HK-2 (cell line): ENCODE data around the gene ADAMTS17.
"Not testable (repeated sequence)": the region's sequence is repeated elsewhere in the genome, so short reads cannot be mapped to it uniquely, and the experiment has no call there.

Experiments used
- DNase-seq: peaks from one replicate; pipeline ENCODE4 v3.0.0-alpha.2; 2018; ENCODE audit not compliant: unreplicated experiment

ADAMTS17 gene

DNA sequence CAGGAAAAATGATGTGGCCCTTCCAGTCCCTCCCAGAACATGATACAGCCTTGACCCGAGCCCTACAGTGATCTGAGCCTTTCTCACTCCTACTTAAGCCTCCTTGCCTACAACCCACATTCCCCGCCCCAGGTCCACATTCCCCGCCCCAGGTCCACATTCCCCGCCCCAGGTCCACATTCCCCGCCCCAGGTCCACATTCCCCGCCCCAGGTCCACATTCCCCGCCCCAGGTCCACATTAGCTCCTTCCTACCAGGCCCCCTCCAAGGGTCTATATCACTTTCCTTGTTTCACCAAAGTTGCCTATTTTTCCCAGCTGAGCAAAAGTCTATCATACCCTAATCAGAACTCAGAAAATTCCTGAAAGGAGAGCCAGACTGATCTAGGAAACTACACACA is 2.3 kb downstream of the ADAMTS17 start:
- DNase-seq: not testable (repeated sequence)

DNA sequence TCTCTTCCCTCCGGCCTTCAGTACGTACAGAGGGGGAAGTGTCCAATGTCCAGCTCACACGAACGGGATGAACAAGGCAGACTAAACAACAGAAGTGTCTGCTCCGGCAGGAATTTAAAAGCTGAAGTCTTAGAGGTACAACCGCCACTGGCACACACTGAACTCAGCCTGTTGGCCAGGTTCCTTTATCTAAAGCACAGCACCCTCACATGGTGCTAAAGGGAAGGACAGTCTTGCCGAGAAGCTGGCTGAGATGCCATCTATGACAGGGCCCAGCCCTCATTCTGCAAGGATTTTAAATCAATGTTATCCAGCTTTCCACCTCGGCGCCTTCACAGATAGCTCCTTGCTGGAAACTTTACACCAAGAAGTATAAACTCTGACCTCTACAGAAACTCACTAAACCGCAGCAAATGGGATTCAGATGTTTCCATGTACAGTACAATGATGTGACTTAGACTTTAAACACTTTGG is 2.8 kb downstream of the ADAMTS17 start:
- DNase-seq: no peak

DNA sequence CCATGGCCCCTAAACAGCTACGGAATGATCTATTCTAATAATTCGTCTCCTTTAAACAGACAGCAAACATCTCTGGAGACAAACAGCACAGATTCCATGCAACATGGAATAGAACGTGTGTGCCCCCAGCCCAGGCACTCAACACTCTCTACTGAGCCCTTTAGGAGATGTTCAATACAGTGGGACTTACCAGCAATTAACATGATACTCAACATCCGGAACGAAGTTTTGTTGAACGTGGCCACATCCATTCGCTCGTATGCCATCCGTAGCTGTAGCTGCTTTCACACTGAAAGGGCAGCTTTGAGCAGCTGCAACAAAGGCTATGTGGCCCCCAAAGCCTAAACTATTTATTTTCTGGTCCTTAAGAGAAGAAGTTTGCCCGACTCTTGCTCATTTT is 3.5 kb downstream of the ADAMTS17 start:
- no peak for DNase-seq

DNA sequence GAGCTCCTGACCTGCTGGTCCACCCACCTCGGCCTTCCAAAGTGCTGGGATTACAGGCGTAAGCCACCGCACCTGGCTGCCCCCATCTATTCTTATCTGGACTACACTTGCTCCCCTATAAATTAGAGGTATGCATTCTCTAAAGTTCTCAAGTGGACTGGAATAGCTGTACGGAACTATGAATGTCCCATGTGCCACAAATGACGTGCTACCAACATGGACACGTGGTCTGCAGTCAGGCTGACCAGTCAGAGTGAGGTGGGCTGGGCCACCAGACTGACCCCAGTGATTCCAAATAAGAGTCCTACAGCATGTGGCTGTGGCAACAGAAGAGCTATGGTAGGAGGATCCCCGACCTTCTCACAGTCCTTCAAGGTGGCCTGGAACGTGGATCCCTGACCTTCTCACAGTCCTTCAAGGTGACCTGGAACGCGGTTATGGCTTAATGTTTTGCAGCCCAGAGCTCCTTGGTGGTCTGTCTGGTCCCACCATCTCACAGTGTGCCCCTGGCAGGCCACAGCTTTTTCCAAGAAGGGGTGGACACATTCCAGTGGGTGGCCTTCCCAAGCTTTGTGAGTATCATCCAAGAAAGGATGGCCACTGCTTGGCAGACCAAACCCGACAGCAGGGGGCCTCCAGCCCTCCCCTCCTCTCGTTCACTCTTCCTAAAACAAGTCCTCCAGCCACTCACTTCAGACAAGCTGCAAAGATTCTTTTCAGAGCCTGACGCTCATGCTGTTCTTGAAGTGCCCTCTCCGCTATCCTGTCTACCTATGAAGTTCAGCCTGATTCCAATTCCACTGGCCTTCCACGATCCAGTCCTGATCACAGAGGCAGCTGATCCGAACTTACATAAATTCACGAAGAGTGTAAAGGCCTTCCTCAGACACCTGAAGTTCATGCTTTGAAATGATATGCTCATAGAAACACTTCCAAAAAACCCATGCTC is 4.4 kb downstream of the ADAMTS17 start:
- DNase-seq: no peak

DNA sequence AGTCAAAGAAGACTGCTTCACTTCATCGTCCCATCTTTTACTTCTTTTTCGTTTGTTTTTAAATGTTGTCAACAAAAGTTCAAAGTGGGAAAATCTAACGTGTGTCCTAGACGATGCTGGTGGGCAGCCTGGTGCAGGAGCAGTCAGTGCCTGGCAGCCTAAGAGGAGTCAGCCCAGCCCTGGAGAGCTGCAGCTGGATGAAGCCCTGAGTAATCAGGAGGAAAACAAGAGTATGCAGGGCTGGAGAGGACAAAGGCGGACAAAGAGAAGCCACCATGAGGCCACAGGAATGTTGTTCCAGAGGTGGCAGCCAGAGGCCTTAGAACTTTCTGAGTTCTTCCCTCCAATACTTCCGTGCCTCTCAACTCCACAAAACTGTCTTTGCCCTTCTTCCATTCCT is 5.7 kb downstream of the ADAMTS17 start:
- DNase-seq: no peak

DNA sequence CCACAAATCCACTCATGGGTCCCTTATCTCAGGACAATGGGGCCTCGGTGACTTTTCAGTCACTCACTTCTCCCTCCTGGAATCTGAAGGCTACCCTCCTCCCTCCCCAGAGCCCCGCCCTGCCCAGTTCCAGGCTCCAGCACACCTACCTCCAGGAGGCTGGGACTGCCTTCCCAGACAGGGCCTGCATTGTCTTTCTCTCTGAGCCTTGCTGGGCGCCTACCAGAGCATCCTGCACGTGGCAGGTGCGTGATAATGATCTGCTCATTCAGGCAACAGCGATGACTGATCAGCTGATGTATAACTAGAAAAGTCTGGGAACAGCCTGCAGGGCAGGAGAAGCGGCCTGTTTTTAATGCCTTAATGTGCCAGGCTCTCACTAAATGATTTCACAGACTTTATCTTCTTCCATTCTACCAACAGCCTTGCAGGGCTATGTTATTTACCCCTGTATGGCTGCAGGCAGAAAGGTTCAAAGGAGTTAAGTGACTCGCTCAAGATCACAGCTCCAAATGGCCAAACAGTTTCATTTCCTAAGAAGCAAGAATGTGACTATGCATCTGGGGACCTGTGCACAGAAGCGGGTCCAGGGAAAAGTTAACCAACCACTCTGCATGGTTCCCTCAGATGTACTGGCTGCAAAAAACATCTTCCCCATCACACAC is 6.3 kb downstream of the ADAMTS17 start:
- no peak for DNase-seq

DNA sequence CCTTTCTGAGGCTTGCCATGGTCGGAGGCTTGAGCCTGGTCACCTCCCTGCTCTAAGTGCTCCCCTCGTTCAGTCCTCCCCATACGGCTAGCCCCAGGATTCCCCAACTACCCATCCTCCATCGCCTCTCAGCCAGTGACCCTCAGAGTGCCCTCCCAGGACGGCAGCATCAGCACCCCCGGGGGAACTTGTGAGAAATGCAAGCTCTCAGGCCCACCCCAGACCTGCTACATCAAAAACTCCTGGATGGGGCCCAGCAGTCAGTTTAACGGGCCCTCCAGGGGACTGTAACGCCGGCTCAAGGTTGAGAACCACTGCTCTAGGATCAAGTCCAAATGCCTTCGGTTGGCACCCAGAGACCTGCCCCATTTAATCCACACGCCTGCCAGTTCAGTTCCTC is 6.9 kb downstream of the ADAMTS17 start:
- no peak for DNase-seq

DNA sequence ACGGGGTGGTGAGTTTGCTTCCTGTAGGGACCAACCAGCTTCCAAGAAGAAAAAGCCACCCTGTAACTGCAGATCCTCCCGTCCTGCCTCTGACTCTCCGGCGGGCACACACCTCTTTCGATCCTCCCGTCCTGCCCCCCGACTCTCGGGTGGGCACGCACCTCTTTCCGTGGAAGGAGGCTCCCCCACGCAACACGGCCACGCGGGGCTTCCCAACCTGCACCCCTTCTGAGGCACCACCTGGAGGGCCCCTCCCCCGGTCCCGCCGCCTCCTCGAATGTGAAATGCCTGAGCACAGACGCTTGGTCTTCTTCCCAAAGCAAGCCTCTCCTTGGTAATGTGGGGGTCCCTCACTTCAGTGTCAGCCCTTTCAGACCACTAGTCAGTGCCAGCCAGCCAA is 7.3 kb downstream of the ADAMTS17 start:
- DNase-seq: no peak

DNA sequence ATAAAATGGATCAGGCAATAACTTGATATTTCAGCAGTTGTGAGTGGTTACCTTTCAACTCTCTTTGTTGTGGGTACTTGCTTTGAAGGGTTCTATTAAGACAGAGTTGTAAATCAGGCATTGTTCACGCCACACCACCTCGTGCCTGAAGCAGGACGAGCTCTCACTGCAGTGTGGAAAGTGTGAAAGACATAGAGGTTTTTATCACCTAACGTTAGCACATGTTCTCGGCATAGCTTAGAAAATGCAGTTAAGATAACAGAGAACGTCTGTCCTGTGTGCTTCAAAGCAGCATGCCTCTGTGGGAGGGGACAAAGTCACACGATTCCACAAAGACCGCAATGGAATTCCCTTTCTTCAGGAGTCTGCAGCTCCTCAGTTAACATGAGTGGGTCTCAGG is 7.8 kb downstream of the ADAMTS17 start:
- no peak for DNase-seq

DNA sequence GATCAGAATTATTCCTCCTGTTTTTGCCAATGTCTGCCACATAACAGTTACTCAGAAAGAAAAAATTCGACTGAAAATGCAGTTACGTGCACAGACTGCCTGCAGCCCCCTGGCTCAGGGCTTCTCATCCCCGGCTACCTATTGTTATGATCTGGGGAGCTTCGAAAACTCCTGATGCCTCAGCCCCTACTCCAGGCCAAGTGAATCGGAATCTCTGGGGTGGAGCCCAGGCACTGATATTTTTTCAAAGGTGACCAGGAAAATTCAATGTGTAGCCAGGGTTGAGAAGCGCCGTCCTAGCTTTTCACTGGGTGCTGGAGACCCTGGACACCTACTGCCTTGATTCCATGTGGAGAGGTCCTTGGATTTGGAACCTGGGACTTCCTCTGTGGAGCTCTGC is 8.5 kb downstream of the ADAMTS17 start:
- DNase-seq: no peak

DNA sequence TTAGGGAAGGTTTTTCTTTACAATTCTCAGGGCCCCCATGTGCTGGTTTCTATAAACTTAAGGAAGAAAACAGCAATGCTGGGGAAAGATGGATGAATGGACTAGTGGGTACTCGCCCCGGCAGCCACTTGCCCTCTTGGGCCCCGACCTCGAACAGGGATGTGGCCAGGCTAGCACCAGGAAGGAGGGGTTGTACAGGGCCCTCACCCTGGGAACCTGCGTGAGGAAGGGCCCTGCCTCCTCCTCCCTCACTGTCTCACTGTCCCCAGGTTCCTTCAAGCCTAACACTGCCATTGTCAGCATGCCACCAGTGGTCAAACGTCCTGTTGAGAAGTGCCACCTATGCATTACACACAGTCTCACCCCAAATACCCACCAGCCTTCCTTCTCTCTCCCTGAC is 9.1 kb downstream of the ADAMTS17 start:
- no peak for DNase-seq

DNA sequence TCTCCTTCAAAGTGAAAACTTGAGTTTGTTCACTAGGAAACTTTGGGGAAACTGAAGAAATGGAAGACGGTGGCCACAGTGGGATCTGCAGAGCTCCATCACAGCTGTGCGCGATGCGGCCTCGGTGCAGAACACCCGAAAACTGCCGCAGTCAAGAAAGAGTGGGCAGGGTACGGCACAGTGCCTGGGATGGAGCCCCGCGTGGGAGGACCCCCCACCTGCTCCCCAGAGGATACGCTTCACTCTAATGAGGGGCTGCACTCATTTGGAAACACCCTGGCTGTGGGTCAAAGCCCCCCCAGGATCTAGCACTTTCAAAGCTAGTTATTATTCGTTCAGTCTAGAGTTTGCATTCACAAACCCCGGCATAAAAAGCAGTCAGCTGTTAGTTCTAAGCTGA is 9.5 kb downstream of the ADAMTS17 start:
- DNase-seq: no peak

DNA sequence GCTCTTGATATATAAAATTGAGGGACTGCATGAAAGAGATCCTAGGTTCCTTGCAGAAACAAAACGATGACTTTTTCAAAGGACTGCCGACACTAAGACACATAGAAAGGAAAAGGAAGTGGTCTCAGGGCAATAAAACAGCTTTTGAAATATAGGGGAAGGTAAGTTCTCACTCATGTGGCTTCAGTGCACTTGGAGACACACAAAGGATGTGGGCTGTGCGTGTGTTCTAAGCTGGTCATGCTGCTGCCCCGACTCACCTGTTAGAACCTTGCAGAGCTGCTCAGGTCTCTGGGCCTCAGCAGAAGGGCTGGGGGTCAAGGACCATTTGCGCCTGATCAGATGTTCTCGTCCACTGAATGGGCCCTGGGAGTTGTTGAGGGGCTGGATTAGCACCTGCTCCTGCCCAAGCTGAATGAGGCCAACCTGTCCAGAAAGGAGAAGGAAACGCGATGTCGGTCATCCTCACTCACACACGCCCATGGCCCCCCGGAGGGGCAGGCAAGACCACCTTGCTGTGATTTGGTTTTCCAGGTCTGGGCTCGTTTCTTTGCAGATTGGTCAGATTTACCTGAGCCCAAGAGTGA is 11.1 kb downstream of the ADAMTS17 start:
- DNase-seq: no peak

DNA sequence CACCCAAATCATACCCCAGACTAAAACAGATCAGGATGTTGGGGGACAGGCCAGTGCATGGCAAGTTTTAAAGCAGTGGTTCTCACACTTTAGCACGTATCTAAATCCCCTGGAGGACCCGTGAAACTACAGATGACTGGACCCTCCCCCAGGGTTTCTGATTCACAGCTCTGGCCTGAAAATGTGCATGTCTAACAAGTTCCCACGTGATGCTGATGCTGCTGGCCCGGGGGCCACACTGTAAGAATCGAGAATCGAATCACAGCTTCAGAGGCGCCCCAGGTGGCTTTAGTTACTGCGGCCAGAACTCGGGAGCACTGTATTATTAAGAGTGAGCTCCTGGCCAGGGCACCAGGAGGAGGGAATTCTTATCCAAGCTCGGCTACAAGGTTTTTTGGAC is 11.6 kb downstream of the ADAMTS17 start:
- DNase-seq: no peak

DNA sequence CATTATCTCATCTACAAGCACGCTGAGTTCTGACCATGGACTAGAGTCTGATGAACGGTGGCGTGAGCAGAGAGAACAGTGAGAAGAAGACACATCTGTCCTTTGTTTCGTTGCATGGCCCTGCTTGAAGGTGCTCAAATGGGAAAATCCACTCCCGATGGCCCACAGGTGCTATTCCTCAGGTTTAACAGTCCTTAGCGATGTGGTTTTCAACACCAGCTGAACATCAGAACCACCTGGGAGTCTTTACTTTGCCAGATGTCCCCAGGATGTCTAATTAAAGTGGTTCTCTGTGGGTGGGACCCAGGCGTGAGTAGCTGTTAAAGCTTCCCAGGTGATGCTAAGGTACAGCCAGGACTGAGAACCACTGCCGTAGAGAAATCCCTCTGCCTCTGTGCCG is 13.0 kb downstream of the ADAMTS17 start:
- no peak for DNase-seq

DNA sequence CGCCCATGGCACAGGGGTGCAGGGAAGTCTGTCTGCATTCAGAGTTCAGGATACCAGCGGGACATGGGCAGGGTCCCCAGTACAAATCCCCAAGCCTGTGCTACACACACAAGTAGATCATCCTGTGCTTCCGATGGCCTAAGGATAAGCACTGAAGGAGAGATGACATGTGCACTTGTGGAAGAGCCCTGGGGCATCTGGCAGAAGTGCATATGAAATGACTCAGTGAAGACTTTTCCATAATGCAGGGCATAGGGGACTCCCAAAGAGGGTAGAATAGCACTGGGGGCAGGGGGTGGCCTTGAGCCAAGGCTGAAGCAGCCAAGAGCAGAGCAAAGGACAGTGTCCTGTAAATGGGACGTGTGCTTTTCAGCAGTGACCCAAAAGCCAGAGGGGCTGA is 22.9 kb downstream of the ADAMTS17 start:
- DNase-seq: no peak

DNA sequence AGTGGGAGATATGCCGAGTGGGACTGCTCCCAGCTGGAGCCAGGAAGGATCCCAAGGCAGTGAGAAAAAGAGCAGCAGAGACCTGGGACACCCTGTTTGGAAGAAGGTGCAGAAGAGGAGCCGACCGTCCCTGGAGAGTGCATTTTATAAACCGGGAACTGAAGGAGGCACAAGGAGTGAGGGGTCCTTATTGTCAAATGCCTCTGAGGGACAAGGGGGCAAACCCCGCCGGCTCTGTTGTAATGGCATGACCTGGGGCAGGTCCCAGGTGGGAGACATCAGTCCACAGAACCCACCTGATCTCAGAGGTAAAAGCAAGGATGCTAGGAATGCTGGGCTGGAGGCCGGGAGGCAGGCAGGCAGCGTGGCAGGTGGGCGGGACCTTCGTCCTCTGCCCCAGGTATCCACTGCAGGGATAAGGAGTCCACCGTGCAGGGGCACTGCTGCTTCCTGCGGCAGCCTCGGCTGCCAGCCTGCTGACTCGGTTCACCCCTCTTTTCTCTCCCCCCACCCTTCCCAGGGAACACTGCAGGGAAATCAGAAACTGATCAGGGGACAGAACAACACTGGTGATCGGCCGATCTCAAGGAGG is 26.9 kb downstream of the ADAMTS17 start:
- no peak for DNase-seq

DNA sequence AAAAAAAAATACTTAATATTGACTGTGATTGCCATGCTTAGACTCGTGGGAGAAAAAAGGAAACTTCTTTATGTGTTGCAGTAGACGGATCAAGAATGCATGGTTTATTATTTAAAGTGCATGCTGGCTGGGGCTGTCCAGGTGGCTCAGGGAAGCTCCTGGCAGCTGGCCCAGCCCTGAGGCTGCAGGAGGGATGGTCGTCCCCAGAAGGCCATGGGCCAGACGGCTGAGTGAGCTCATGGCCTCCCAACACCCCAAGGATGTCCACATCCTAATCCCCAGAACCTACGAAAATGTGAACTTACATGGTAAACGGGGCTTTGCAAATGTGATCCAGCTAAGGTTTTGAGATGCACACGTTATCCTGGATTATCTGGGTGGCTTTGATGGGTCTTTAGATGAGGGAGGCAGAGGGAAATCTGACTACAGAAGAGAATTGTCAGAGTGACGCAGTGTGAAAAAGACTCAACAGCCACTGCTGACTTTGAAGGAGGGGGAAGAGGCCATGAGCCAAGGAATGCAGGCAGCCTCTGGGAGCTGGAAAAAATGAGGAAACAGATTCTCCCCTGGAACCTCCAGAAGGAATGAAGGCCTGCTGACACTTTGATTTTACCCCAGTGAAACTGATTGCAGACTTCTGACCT is 29.8 kb downstream of the ADAMTS17 start:
- no peak for DNase-seq

DNA sequence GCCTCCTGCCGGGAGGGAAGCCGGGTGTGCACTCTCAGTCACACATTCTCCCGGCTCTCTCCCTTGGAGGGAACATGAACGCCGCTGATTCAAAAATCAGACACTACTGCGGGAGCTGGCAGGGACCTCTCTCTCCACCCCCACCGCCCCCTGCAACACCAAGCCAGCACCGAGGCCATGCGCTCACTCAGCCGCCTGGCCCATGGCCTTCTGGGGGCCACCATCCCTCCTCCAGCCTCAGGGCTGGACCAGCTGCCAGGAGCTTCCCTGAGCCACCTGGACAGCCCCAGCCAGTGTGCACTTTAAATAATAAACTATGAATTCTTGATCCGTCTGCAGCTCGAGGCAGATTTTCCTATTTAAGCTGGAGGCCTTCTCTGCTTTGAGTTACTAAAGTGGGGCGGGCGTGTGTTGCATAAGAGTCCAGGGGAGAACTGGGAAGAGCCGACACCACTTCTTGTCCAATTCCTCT is 30.6 kb downstream of the ADAMTS17 start:
- no peak for DNase-seq

DNA sequence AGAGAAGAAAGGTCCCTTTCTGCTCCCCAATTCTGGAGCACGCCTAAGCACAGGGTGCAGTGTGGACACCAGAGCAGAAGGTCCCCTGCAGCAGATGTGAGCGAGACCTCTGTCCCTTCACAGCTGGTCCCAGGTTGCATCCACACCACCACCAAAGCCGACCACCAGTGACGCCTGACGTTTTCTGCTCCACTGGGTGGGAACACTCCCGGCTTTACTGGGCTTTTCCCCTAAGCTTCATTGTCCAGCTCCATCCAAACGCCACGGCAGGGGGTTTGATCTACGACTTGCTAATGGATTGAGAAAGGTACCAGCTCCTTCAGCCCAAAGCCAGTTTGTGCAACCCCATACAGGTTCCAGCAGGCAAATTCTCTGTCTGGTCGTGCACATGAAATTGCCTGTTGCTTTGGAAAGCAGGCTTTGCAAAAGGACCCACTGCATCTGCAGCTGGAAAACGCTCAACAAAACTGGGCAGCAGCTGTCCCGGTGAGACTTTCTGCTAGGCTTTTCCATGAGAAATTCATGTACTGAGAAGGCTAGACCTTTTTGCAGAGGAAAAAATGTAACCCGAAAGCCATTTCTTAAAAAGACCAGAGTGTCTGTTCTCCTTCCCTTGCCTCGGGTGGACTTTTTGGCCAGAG is 31.1 kb downstream of the ADAMTS17 start:
- no peak for DNase-seq

DNA sequence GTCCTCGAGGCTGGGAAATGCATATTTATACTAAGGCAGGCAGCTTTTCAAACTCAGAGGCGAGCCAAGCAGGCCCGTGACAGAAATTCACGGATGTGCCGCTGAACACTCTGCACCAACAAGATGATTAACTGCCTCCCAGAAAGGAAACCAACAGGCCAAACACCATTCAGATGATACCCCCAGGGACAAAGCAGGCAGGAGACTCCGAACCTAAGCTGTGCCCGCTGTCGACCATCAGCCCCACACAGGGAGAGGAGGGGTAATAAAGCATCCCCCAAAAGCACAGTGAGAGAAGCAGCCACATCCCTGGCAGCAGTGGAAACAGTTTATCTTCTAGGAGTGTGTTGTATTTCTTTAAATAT is 31.8 kb downstream of the ADAMTS17 start:
- DNase-seq: no peak
